OCI-LY3 (cell line): ENCODE results near the gene SLC4A8.

ENCODE experiments used
- EZH2phosphoT487 ChIP-seq: fragments of 200-600 bp; shearing (Covaris generic); IDR thresholded peaks from 2 replicates; pipeline ENCODE4 v1.6.1; 2018; ENCODE audit warnings: antibody characterized with exemption, mixed run types, low read depth
- TF ChIP-seq, protein P1 (sequence below): fragments of 200-600, 300-600 bp; sonication (generic); IDR thresholded peaks from 2 replicates; pipeline ENCODE4 v1.5.1; 2014; ENCODE audit warnings: antibody characterized with exemption, low read length, low read depth

DNA sequence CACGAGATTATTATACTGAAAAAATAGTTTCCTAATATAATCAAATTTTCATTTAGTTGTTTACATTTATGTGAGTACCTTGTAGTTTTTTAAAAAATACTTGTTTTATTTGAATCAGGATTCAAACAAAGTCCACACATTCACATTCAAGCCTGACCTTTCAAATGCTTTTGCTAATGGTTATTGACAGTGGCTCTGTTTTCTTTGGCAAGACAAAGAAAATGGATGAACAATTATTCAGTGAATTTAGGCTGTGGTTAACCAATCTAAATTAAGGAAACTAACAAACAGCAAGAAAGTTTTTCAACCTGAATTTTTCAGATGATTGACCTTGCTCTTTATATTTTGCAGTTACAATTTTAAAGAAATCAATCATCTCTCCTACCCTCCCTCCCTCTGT, 9.7 kb downstream of the SLC4A8 start:
- TF ChIP-seq, protein P1, sequence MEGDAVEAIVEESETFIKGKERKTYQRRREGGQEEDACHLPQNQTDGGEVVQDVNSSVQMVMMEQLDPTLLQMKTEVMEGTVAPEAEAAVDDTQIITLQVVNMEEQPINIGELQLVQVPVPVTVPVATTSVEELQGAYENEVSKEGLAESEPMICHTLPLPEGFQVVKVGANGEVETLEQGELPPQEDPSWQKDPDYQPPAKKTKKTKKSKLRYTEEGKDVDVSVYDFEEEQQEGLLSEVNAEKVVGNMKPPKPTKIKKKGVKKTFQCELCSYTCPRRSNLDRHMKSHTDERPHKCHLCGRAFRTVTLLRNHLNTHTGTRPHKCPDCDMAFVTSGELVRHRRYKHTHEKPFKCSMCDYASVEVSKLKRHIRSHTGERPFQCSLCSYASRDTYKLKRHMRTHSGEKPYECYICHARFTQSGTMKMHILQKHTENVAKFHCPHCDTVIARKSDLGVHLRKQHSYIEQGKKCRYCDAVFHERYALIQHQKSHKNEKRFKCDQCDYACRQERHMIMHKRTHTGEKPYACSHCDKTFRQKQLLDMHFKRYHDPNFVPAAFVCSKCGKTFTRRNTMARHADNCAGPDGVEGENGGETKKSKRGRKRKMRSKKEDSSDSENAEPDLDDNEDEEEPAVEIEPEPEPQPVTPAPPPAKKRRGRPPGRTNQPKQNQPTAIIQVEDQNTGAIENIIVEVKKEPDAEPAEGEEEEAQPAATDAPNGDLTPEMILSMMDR: no peak
- TF ChIP-seq EZH2phosphoT487: no peak
